ENCODE measurements around the gene THOC6. TPM values are rescaled to one million over a fixed set of nuclear protein-coding genes. Genes with fewer than 3 reads are reported as not detected.

THOC6 gene
- total RNA-seq, 1 experiment from 2014 or later = 56.7 TPM

Other genes starting within 250 kb of the THOC6 start
- 642 TPM for gene ELOB, start 246.8 kb upstream of the THOC6 start, total RNA-seq (2021; ENCODE audit: unreplicated experiment)
- gene PRSS33, start 236.5 kb upstream of the THOC6 start, total RNA-seq (2021; ENCODE audit: unreplicated experiment) = 0.59 TPM
- not detected for gene PRSS41, start 225.6 kb upstream of the THOC6 start, total RNA-seq (2021; ENCODE audit: unreplicated experiment)
- not detected for gene PRSS21, start 206.8 kb upstream of the THOC6 start, total RNA-seq (2021; ENCODE audit: unreplicated experiment)
- gene ZG16B, start 193.7 kb upstream of the THOC6 start, total RNA-seq (2021; ENCODE audit: unreplicated experiment) = 9.1 TPM
- 23.9 TPM for gene PRSS22, start 165.9 kb upstream of the THOC6 start, total RNA-seq (2021; ENCODE audit: unreplicated experiment)
- 77.3 TPM for gene FLYWCH2, start 140.8 kb upstream of the THOC6 start, total RNA-seq (2021; ENCODE audit: unreplicated experiment)
- 67.9 TPM for gene FLYWCH1, start 112.1 kb upstream of the THOC6 start, total RNA-seq (2021; ENCODE audit: unreplicated experiment)
- gene KREMEN2, start 59.8 kb upstream of the THOC6 start, total RNA-seq (2021; ENCODE audit: unreplicated experiment) = 10.8 TPM
- 51.8 TPM for gene PAQR4, start 54.7 kb upstream of the THOC6 start, total RNA-seq (2021; ENCODE audit: unreplicated experiment)
- gene PKMYT1, start 43.6 kb upstream of the THOC6 start, total RNA-seq (2021; ENCODE audit: unreplicated experiment) = 105 TPM
- gene CLDN9, start 11.1 kb upstream of the THOC6 start, total RNA-seq (2021; ENCODE audit: unreplicated experiment) = 1.6 TPM
- 1.2 TPM for gene CLDN6, start 5.9 kb upstream of the THOC6 start, total RNA-seq (2021; ENCODE audit: unreplicated experiment)
- gene TNFRSF12A, start 3.7 kb upstream of the THOC6 start, total RNA-seq (2021; ENCODE audit: unreplicated experiment) = 156 TPM
- gene HCFC1R1, start 93 bp upstream of the THOC6 start, total RNA-seq (2021; ENCODE audit: unreplicated experiment) = 67.3 TPM
- 0.21 TPM for gene BICDL2, start 12.9 kb downstream of the THOC6 start, total RNA-seq (2021; ENCODE audit: unreplicated experiment)
- 0.67 TPM for gene MMP25, start 22.5 kb downstream of the THOC6 start, total RNA-seq (2021; ENCODE audit: unreplicated experiment)
- 17.1 TPM for gene IL32, start 41.6 kb downstream of the THOC6 start, total RNA-seq (2021; ENCODE audit: unreplicated experiment)
- gene ZSCAN10, start 75.3 kb downstream of the THOC6 start, total RNA-seq (2021; ENCODE audit: unreplicated experiment) = 0.21 TPM
- gene ZNF205, start 88.6 kb downstream of the THOC6 start, total RNA-seq (2021; ENCODE audit: unreplicated experiment) = 18.3 TPM
- gene ZNF213, start 111.0 kb downstream of the THOC6 start, total RNA-seq (2021; ENCODE audit: unreplicated experiment) = 12.3 TPM
- gene OR1F1, start 164.2 kb downstream of the THOC6 start, total RNA-seq (2021; ENCODE audit: unreplicated experiment) = 0.26 TPM
- 12.4 TPM for gene ZNF200, start 211.1 kb downstream of the THOC6 start, total RNA-seq (2021; ENCODE audit: unreplicated experiment)
- 0.46 TPM for gene MEFV, start 232.6 kb downstream of the THOC6 start, total RNA-seq (2021; ENCODE audit: unreplicated experiment)